GM19397 (cell line): ENCODE results near the gene KRT13.

Experiments
- ATAC-seq: cut with Tn5 transposase; IDR thresholded peaks from one replicate; pipeline ENCODE4 v1.9.1; 2021; ENCODE audit warnings: mild to moderate bottlenecking, moderate library complexity; ENCODE audit not compliant: unreplicated experiment

KRT13 gene

GRCh38 chr17:41498276-41498675, 7.1 kb downstream of the KRT13 start:
- ATAC-seq = no peak

GRCh38 chr17:41496803-41497484, 8.5 kb downstream of the KRT13 start:
- peak; percentile 64 for ATAC-seq

- no peak for ATAC-seq
These were observed 10.9 kb downstream of the KRT13 start for GRCh38 chr17:41494524-41494923.

- no peak for ATAC-seq
These were observed 12.6 kb downstream of the KRT13 start for GRCh38 chr17:41492771-41493170.

- ATAC-seq = no peak
These were observed 13.1 kb downstream of the KRT13 start for GRCh38 chr17:41492351-41492750.

- no peak for ATAC-seq
These were observed 13.9 kb downstream of the KRT13 start for GRCh38 chr17:41491476-41491875.

- no peak for ATAC-seq
These were observed 15.1 kb downstream of the KRT13 start for GRCh38 chr17:41490000-41490990.

- ATAC-seq = no peak
These were observed 15.9 kb downstream of the KRT13 start, which contains the start of gene KRT36 for GRCh38 chr17:41489531-41489930. Gene KRT36 (minus strand): TSS chr17:41489910. CDS start chr17:41489864, 46 bp downstream.

- ATAC-seq = no peak
These were observed 18.4 kb downstream of the KRT13 start for GRCh38 chr17:41486809-41487530.

GRCh38 chr17:41486316-41486715, 19.1 kb downstream of the KRT13 start:
- ATAC-seq = no peak

- ATAC-seq = no peak
These were observed 20.2 kb downstream of the KRT13 start for GRCh38 chr17:41484920-41485904.

GRCh38 chr17:41483991-41484826, 21.2 kb downstream of the KRT13 start:
- no peak for ATAC-seq

GRCh38 chr17:41483531-41483930, 21.9 kb downstream of the KRT13 start:
- ATAC-seq = no peak

GRCh38 chr17:41481036-41481435, 24.4 kb downstream of the KRT13 start, which contains the start of gene KRT35:
Gene KRT35 (minus strand): TSS chr17:41481151. CDS start chr17:41481097, 54 bp downstream.
- ATAC-seq = no peak

- ATAC-seq = no peak
These were observed 24.8 kb downstream of the KRT13 start for GRCh38 chr17:41480581-41480980.

GRCh38 chr17:41480136-41480535, 25.3 kb downstream of the KRT13 start:
- no peak for ATAC-seq

GRCh38 chr17:41478237-41478636, 27.2 kb downstream of the KRT13 start:
- no peak for ATAC-seq

- no peak for ATAC-seq
These were observed 28.3 kb downstream of the KRT13 start for GRCh38 chr17:41476866-41477815.
